Epithelial cell of esophagus (primary cell): ENCODE data around the gene P2RY4.
"Not testable (repeated sequence)": the region's sequence is repeated elsewhere in the genome, so short reads cannot be mapped to it uniquely, and the experiment has no call there.

ENCODE experiments used
- DNase-seq: peaks from one replicate; pipeline ENCODE4 v3.0.0; 2010; ENCODE audit warnings: low read depth
- H3K4me3 ChIP-seq: 2 replicates; pipeline ENCODE4 v1.5.1; 2011; ENCODE audit warnings: mild to moderate bottlenecking, low read length, control low read depth
- CTCF ChIP-seq: IDR thresholded peaks from 2 replicates; pipeline ENCODE4 v1.5.1; 2011; ENCODE audit warnings: low read depth, mild to moderate bottlenecking, low read length, control low read depth, inconsistent platforms; ENCODE audit not compliant: insufficient read depth; ENCODE audit errors: missing control alignments

P2RY4 gene

GRCh38 chrX:70226048-70226447 is 34.0 kb downstream of the P2RY4 start:
- no peak overlapping the region for H3K4me3 ChIP-seq
- no peak for TF ChIP-seq CTCF
- DNase-seq, result no peak

GRCh38 chrX:70219938-70220764 is 39.9 kb downstream of the P2RY4 start:
- DNase-seq, result peak; percentile 84
- no peak for TF ChIP-seq CTCF
- no peak overlapping the region for H3K4me3 ChIP-seq

- H3K4me3 ChIP-seq, DNase-seq: not testable (repeated sequence)
Observed at GRCh38 chrX:70209570-70209969, 50.4 kb downstream of the P2RY4 start.

GRCh38 chrX:70208479-70208878 is 51.5 kb downstream of the P2RY4 start:
- no peak for DNase-seq
- no peak overlapping the region for H3K4me3 ChIP-seq
- TF ChIP-seq CTCF, result no peak
